ENCODE measurements around the gene BPI. TPM values are rescaled to one million over a fixed set of nuclear protein-coding genes. Genes with fewer than 3 reads are reported as not detected.
A peak's percentile ranks its signal among the peaks of the same experiment; 100 is the strongest.

BPI gene
- total RNA-seq, 1 donor from 2014 or later: not detected

DNA sequence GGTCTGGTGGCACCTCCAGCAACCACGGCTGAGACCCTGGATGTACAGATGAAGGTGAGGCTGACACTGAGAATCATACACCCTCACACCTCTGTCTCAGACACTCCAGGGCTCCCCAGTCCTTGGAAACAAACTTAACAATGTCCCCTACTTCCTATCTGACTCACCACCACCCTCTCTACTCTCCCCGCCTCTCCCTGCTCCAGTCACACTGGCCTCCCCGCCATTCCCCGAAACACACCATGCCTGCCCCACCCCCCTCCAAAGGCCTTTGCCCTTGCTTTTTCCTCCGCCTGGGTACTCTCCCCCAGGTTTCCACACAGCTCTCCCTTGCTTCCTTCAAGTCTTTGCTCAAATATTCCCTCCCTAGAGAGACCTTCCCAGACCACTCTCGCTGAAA, 16.3 kb downstream of the BPI start:
- Histone ChIP-seq H3K9me3 (ENCODE audit: low read depth) (no peaks in the 10 kb centered on the region), H3K27ac (no peak overlapping the region), H3K4me3 (no peak overlapping the region), H3K79me2 (ENCODE audit: low read depth) (no peaks in the 10 kb centered on the region), H3F3A (ENCODE audit: low read depth) (no peaks in the 10 kb centered on the region), H3K27me3 (peaks cover 6% of the 10 kb centered on the region), H2AFZ (replicated peaks) (no peak overlapping the region), H3K9ac (no peak overlapping the region), H4K20me1 (ENCODE audit: low read depth) (no peaks in the 10 kb centered on the region), H3K4me2 (no peak overlapping the region), H3K36me3 (no peaks in the 10 kb centered on the region), H3K4me1 (no peaks in the 10 kb centered on the region)
- H3K4me1 Mint-ChIP-seq: no peaks in the 10 kb centered on the region
- no peak for DNase-seq (ENCODE audit: low spot score)
- H3K27me3 Mint-ChIP-seq (ENCODE audit: insufficient read depth, low read depth): peaks cover 5% of the 10 kb centered on the region
- H3K27ac Mint-ChIP-seq: no peak overlapping the region
- no peaks in the 10 kb centered on the region for H3K9me3 Mint-ChIP-seq
- H3K36me3 Mint-ChIP-seq: no peaks in the 10 kb centered on the region
- TF ChIP-seq EZH2 (IDR thresholded peaks at IDR 0.05): no peak
- TF ChIP-seq, protein P1, sequence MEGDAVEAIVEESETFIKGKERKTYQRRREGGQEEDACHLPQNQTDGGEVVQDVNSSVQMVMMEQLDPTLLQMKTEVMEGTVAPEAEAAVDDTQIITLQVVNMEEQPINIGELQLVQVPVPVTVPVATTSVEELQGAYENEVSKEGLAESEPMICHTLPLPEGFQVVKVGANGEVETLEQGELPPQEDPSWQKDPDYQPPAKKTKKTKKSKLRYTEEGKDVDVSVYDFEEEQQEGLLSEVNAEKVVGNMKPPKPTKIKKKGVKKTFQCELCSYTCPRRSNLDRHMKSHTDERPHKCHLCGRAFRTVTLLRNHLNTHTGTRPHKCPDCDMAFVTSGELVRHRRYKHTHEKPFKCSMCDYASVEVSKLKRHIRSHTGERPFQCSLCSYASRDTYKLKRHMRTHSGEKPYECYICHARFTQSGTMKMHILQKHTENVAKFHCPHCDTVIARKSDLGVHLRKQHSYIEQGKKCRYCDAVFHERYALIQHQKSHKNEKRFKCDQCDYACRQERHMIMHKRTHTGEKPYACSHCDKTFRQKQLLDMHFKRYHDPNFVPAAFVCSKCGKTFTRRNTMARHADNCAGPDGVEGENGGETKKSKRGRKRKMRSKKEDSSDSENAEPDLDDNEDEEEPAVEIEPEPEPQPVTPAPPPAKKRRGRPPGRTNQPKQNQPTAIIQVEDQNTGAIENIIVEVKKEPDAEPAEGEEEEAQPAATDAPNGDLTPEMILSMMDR (IDR thresholded peaks at IDR 0.05): no peak
- no peak for TF ChIP-seq EZH2phosphoT487 (IDR thresholded peaks at IDR 0.05)
- H3K4me3 Mint-ChIP-seq: no peak overlapping the region

DNA sequence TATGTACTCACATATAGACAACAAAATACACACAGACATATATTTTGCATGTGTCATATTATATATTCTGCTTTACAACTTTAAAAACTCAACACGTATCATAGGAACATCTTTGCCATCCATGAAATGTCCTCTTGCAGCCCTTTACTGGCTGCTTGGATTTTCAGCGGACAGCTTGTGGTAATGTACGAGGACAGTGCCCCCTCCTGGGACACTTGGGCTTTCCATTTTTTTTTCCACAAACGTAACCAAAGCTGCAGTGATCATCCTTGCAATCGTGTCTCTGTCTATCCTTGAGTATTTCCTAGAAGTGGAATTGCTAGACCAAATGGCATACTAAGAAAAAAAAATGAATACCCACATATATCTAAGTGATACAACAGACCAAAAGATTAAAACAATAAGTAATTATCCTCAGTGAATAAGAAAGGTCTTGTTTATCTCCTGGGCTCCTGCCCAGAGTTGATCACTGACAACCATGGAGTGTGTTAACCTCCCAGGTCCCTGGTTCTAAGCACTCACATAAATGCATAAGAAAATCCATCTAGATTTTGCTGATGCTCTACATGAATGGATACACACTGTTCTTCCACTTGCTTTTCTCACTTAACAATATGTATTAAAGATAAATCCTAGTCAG, 18.1 kb downstream of the BPI start:
- H4K20me1 ChIP-seq (ENCODE audit: low read depth): no peaks in the 10 kb centered on the region
- H2AFZ ChIP-seq (replicated peaks): no peak overlapping the region
- no peak overlapping the region for H3K27ac ChIP-seq
- Mint-ChIP-seq H3K27ac (no peak overlapping the region), H3K4me1 (no peaks in the 10 kb centered on the region), H3K36me3 (no peaks in the 10 kb centered on the region), H3K4me3 (no peak overlapping the region), H3K9me3 (peaks cover 3% of the 10 kb centered on the region), H3K27me3 (ENCODE audit: insufficient read depth, low read depth) (peaks cover 12% of the 10 kb centered on the region)
- H3F3A ChIP-seq (ENCODE audit: low read depth): no peaks in the 10 kb centered on the region
- TF ChIP-seq EZH2 (IDR thresholded peaks at IDR 0.05): no peak
- TF ChIP-seq EZH2phosphoT487 (IDR thresholded peaks at IDR 0.05): no peak
- TF ChIP-seq, protein P1 (IDR thresholded peaks at IDR 0.05): peak; percentile 82
- no peaks in the 10 kb centered on the region for H3K9me3 ChIP-seq (ENCODE audit: low read depth)
- no peaks in the 10 kb centered on the region for H3K4me1 ChIP-seq
- no peak overlapping the region for H3K9ac ChIP-seq
- H3K4me2 ChIP-seq: no peak overlapping the region
- peaks cover 6% of the 10 kb centered on the region for H3K27me3 ChIP-seq
- peak; percentile 75 for DNase-seq (ENCODE audit: low spot score)
- H3K4me3 ChIP-seq: no peak overlapping the region
- no peaks in the 10 kb centered on the region for H3K79me2 ChIP-seq (ENCODE audit: low read depth)
- no peaks in the 10 kb centered on the region for H3K36me3 ChIP-seq

DNA sequence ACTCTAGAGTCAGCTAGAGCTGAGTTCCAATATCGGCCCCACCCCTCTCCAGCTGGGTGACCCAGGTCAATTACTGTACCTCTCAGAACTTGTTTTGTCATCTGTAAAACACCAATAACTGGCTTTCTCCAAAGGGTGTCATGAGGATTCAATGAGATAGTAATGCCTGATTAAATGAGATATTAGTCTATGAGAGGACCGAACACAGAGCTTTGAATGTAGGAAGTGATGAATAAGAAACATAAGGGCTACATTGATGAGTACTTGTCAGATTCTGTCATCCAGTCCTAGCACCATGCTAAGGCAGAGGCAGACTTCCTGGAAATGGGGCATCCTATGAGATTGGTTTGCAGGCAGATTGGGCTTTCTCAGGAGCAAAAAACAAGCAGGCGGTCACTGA, 20.2 kb downstream of the BPI start:
- Mint-ChIP-seq H3K9me3 (peaks cover 3% of the 10 kb centered on the region), H3K4me3 (no peak overlapping the region), H3K36me3 (no peaks in the 10 kb centered on the region), H3K27me3 (ENCODE audit: insufficient read depth, low read depth) (peaks cover 16% of the 10 kb centered on the region), H3K27ac (no peak overlapping the region), H3K4me1 (no peaks in the 10 kb centered on the region)
- Histone ChIP-seq H3K4me3 (no peak overlapping the region), H3K4me2 (no peak overlapping the region), H3K79me2 (ENCODE audit: low read depth) (no peaks in the 10 kb centered on the region), H3F3A (ENCODE audit: low read depth) (no peaks in the 10 kb centered on the region), H4K20me1 (ENCODE audit: low read depth) (no peaks in the 10 kb centered on the region), H3K9ac (no peak overlapping the region), H2AFZ (replicated peaks) (no peak overlapping the region), H3K9me3 (ENCODE audit: low read depth) (no peaks in the 10 kb centered on the region), H3K27ac (no peak overlapping the region), H3K27me3 (peaks cover 6% of the 10 kb centered on the region), H3K36me3 (no peaks in the 10 kb centered on the region), H3K4me1 (no peaks in the 10 kb centered on the region)
- TF ChIP-seq EZH2phosphoT487 (IDR thresholded peaks at IDR 0.05) (no peak), EZH2 (IDR thresholded peaks at IDR 0.05) (no peak)
- TF ChIP-seq, protein P1 (IDR thresholded peaks at IDR 0.05): no peak
- DNase-seq (ENCODE audit: low spot score): no peak
